OCI-LY1 (cell line): ENCODE data around the gene CACNA1B.
"Not testable (repeated sequence)": the region's sequence is repeated elsewhere in the genome, so short reads cannot be mapped to it uniquely, and the experiment has no call there.

ENCODE experiments used
- EZH2 ChIP-seq: fragments of 200-600 bp; sonication (generic), shearing (Covaris generic); IDR thresholded peaks from 2 replicates; pipeline ENCODE4 v1.8.0; 2017; ENCODE audit warnings: borderline replicate concordance, mixed run types, mild to moderate bottlenecking, antibody characterized with exemption, low read length, moderate library complexity, mixed read lengths
- TF ChIP-seq, protein P1 (sequence below): fragments of 200-600 bp; sonication (generic), shearing (Covaris generic); IDR thresholded peaks from 2 replicates; pipeline ENCODE4 v1.5.1; 2017; ENCODE audit warnings: mild to moderate bottlenecking, antibody characterized with exemption, low read length, moderate library complexity, mixed read lengths

DNA sequence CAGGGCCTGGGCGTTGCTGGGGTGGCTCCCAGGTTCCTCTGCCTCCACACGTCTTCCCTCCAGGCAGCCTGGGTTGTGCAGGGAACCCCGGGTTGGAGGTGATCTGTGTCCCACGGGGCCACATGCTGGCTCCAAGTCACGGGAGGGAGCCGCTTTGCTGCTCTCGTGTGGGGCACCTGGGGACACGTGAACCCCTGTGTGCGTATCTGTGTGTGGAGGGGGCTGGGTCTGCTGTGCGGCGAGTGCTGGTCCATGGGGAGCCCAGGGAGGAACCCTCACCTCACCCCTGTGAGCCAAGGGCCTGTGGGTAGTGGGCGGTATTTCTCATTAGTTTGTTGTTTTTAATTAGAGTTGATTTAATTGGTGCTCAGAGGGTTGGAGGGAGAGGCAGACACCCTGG is 7.5 kb downstream of the CACNA1B start:
- TF ChIP-seq, protein P1, sequence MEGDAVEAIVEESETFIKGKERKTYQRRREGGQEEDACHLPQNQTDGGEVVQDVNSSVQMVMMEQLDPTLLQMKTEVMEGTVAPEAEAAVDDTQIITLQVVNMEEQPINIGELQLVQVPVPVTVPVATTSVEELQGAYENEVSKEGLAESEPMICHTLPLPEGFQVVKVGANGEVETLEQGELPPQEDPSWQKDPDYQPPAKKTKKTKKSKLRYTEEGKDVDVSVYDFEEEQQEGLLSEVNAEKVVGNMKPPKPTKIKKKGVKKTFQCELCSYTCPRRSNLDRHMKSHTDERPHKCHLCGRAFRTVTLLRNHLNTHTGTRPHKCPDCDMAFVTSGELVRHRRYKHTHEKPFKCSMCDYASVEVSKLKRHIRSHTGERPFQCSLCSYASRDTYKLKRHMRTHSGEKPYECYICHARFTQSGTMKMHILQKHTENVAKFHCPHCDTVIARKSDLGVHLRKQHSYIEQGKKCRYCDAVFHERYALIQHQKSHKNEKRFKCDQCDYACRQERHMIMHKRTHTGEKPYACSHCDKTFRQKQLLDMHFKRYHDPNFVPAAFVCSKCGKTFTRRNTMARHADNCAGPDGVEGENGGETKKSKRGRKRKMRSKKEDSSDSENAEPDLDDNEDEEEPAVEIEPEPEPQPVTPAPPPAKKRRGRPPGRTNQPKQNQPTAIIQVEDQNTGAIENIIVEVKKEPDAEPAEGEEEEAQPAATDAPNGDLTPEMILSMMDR: not testable (repeated sequence)
- TF ChIP-seq EZH2: not testable (repeated sequence)
